GM11168 (cell line): ENCODE data around the gene JPH4.

Experiments used
- in situ Hi-C: fragments of 300-500 bp; cut with MboI; formaldehyde crosslinking; loops from one replicate; pipeline ENCODE4 v1.12.0; 2022; ENCODE audit warnings: low sequenced_read_pairs; ENCODE audit not compliant: unreplicated experiment

Gene JPH4

DNA sequence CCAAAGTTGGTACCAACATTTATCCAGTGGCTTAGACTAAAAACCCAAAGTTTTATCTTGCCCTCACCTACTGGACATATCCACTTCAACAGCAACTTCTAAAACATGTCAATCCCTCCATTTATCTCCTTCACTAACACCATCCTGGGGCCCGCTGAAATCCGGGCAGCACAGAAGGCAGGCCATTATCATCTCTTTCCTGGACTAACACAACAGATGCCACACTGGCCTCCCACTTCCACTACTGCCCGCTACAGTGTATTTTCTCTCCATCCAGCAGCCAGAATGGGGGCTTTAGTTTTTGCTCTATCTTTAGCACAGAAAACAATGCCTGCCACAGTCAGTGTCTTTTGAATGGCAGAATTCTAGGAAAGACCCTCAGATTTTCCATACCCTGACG lies 42.6 kb downstream of the JPH4 start:
- in situ Hi-C loops = no loop called here

GRCh38 chr14:23533652-23534435 lies 44.7 kb downstream of the JPH4 start:
- in situ Hi-C loops = no loop called here

- in situ Hi-C loops = no loop called here
These were observed 45.9 kb downstream of the JPH4 start for GRCh38 chr14:23532658-23533057.

DNA sequence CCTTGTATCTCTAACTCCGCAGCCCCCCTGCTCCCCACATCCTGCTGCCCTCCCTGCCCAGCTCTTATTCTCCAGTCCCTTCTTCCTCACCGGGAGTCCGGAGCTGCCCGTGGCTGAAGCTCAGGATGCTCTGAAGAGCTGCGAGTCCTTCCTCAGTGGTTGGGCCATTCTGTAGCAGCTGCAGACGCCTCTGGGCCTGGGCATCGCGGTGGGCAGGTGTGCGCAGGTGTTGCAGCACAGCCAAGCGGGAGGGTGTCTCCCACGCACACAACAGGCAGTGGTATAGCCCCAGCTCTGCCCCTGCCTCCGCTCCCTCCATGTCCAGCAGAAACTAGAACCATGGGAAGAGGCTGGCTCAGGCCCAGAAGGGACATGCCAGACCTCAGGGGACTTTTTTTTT lies 47.2 kb downstream of the JPH4 start:
- in situ Hi-C loops = no loop called here

DNA sequence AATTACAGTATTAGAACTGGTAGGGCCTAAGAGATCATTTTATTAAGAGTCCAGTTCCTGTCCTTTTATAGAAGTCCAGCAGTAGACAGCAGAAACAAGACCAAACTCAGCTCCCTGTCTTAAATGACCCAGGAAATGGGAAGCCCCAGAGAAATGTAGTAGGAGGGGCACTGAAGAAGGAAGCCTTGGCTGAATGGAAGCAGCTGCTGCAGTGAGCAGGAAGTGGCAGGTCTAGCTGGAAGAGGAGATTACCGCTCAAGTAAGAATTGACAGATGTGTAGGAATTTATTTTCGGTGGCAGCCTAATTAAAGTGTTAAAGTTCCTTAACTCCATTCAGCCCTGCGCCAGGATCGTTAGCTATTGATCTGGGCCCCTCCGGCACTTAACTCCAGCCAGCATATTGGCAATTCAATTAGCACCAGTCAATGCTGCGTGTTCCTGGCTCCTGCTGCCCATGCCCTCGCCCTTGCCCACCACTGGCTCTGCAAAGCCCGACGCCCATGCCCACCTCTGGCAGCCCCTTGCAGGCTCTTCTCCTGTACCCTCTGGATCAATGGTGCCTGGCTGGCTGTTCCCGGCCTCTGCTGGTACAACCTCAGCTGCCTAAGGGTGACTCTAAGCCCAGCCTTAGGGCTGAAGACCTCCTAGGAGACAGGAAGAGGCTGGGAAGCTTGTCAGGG lies 48.1 kb downstream of the JPH4 start:
- in situ Hi-C loops = no loop called here

DNA sequence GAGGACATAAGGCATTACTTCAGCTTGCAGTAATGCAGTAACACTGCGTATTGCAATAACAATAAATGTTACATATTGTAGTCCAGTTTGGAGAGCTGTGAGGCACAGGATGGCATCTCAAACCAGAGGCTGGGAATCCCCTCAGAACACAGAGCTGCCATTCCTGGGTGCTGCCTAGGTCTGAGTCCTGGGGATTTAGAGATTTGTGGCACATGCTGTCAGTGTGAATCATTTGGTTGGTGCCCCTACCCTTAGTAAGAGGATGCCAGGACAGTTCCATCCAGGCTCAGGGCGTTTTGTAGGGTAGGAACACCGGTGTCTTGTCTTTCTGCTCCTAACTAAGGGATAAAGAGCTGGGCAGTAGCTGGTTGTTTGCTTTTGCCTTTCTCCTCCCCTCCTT lies 49.6 kb downstream of the JPH4 start:
- in situ Hi-C loops = no loop called here

- in situ Hi-C loops = no loop called here
These were observed 50.0 kb downstream of the JPH4 start for GRCh38 chr14:23528555-23528954.

- in situ Hi-C loops = no loop called here
These were observed 53.0 kb downstream of the JPH4 start for GRCh38 chr14:23525611-23526010.

DNA sequence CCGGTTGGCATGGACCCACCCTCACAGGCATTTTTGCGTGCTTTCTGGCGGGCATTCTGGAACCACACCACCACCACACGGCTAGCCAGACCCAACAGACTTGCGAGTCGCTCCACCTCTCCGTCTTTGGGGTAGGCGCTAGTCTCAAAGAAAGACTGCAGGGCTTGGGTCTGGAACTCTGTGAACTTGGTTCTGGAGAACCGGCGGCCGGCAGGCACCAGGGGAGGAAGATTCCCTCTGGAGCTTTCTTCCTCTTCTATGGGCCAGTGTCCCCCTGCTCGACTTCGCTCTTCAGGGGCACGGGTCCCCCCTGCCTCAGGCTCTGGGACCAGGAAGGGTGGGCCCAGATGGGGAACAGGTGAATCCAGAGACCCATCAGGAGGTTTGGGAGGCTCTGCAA lies 53.6 kb downstream of the JPH4 start:
- in situ Hi-C loops = no loop called here

DNA sequence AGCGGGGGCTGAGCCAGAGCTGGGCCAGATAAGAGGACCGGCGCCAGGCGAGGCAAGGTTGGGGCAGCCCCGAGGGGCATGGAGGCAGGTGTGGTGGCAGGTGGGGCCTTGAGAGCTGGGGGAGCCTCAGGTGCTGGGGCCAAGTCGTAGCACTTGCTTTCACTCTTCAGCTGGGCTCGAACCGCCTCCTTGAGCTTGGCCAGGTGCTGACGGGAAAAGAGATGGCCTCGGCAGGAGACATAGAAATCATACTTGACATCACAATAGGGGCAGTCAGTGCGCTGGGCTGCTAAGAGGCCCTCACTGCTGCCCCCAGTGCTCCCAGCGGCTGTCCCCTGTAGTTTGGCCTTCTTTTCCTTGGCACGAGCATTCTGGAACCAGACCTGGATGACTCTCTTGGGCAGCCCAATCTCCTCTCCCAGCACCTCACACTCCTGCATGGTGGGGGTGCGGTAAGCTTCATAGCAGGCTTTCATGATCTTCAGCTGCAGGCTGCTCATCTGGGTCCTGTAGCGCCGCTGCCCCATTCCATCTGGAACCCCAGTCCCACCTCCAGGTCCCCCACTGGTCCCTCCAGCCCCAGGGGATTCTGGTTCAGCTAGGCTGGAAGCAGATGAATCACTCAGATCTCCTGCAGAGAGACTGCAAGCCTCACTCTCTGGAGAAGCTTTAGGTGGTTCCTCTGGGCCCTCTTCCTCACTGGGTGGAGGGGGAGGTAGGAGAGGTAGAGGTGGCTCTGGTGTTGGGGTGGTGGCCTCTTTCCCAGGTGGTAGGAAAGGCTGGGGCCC lies 55.2 kb downstream of the JPH4 start:
- in situ Hi-C loops = no loop called here

- in situ Hi-C loops = no loop called here
These were observed 55.9 kb downstream of the JPH4 start for GRCh38 chr14:23522643-23523198.

GRCh38 chr14:23521785-23522640 lies 56.6 kb downstream of the JPH4 start:
- in situ Hi-C loops = no loop called here

- in situ Hi-C loops = no loop called here
These were observed 57.6 kb downstream of the JPH4 start for GRCh38 chr14:23520899-23521533.

- in situ Hi-C loops = no loop called here
These were observed 59.9 kb downstream of the JPH4 start for GRCh38 chr14:23518709-23519108.
